HL-60 (cell line): ENCODE data around the gene EPHB2.

Experiments used
- CTCF ChIP-seq: IDR thresholded peaks from one replicate; pipeline ENCODE4 v1.5.1; 2011; ENCODE audit warnings: low read length, control low read depth, inconsistent platforms; ENCODE audit not compliant: insufficient read depth
- REST ChIP-seq: IDR thresholded peaks from 2 replicates; pipeline ENCODE4 v1.6.1; 2012; ENCODE audit warnings: low read depth; ENCODE audit not compliant: insufficient replicate concordance

GRCh38 chr1:22786101-22786500 lies 75.5 kb downstream of the EPHB2 start:
- TF ChIP-seq REST, result no peak
- no peak for TF ChIP-seq CTCF
